NCI-H526 (cell line): ENCODE results near the gene KAZN.
A peak's percentile ranks its signal among the peaks of the same experiment; 100 is the strongest.

Experiments
- DNase-seq, 2 experiments: peaks; one replicate each; lab custom pipeline; 2025; lab: John Stamatoyannopoulos, UW

The KAZN gene

GRCh38 chr1:14825396-14825795 lies 226.9 kb downstream of the KAZN start:
- no peak for DNase-seq

DNA sequence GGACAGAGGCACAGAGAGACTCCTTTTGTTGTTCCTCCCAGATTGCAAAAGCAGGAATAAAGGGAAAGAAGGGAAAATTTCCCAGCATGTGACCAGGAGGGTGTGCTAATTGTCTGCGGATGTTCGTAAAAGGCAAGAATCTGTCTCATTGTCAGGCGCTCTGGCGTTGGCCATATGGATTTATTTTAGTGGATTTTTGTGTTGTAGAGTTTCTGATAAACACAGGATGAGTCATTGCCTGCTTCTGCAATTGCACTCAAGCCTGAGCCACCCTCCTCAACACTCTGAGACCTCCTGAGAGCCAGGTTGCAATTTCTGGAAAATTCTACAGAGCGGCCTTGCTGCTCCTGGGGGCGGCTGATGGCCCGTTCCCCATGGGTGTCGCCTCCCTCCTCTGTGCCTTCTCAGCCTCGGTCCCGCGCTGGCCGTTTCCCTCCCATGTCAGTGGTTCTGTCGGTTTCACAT lies 227.7 kb downstream of the KAZN start:
- DNase-seq: no peak

GRCh38 chr1:14826731-14827326 lies 228.3 kb downstream of the KAZN start:
- DNase-seq: no peak

GRCh38 chr1:14827870-14828269 lies 229.4 kb downstream of the KAZN start:
- DNase-seq: no peak

DNA sequence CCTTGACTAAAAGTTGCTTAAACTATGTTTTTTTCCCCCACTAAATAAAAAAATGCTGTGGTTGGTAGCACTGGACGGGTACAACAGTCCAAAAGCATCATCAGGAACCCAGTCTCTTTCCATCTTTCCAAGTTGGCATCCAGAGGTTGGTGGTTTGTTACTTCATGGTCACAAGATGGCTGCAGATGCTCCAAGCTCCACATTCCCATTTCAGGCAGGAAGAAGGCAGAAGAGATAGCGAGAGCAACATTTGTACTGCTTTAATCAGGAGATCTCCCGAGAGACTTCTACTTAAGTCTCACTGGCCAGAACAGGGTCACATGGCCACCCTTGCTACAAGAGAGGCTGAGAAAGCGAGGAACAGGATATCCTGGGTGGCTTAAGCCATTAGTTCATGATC lies 230.2 kb downstream of the KAZN start:
- DNase-seq: no peak

DNA sequence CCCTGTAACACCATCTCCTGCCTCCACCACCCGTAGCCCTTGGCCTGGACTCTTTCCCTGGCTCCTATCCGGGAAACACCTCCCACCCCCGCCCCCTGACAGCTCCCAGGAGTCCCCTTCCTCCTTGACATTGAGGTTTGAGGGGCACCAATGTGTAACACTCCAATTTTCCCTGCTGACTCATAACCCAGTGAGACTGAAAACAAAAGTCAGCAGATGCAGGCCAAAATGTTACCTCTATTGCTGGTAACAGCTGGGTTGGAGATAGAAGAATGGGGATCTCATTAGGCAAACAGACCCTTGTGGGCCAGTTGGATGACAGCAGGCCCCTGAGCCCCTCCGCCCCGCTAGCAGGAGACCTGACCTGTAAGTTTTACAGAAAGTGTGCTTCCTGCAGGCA lies 237.2 kb downstream of the KAZN start:
- no peak for DNase-seq

- no peak for DNase-seq
These were observed 238.1 kb downstream of the KAZN start for GRCh38 chr1:14836426-14837140.

DNA sequence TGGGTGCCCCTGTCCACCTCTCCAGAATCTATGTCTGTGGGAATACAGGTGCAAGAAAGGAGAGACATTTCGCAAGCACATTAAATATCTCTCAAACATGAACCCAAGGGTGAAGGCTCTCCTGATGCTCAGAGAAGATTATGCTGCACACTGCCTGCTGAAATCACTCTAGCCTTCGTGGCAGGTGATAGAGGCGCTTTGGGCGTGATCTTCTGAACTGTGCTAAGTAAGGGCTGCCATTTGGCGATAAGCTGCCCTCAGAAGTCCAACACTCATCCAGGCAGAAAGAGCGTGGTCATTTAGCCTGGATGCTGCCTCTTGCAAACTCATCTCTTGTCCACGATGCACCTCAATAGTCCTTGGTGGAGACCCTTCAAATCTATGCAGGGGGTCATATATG lies 241.9 kb downstream of the KAZN start:
- DNase-seq: no peak

- no peak for DNase-seq
These were observed 243.0 kb downstream of the KAZN start for GRCh38 chr1:14841456-14841855.

GRCh38 chr1:14841951-14842350 lies 243.5 kb downstream of the KAZN start:
- DNase-seq: no peak

DNA sequence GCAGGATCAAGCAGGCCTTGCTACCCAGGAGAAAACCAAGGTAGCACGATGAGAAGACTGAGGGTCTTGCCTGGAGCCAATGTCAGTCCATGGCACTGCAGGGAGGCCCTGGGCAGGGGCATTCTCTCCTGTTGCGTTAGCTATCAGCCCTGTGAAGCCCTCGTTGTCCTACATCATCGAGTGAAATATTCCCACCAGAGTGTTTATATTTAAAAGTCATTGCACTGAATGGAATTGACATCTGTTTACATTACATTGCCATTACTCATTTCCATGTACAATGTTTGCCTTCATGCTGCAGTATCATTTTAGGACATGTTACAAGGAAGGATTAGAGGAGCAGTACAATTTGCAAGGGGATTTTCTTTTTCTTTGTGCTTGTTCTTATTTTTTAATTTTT lies 243.9 kb downstream of the KAZN start:
- DNase-seq: no peak

DNA sequence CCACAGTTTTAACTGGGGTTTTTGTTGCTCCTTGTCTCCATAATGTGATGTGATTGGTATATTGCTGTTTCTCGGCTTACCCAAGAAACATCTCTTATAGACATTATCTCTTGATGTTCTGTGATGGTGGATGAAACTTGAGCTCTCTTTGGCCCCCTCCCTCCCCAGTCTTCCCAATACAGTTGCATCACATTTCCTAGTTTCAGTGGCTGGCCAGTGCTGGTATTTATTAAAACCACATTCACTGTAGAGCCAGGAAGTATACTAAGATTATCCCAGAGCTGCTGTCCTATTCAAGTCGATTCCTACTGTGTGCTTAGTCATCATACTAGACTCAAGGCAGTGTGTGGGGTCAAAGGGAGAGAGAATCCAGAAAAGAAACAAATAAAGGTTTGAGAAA lies 244.4 kb downstream of the KAZN start:
- DNase-seq: no peak

GRCh38 chr1:14843525-14843924 lies 245.0 kb downstream of the KAZN start:
- DNase-seq: no peak

GRCh38 chr1:14844356-14844755 lies 245.9 kb downstream of the KAZN start:
- no peak for DNase-seq

- DNase-seq: no peak
These were observed 246.6 kb downstream of the KAZN start for GRCh38 chr1:14844923-14845617.

- no peak for DNase-seq
These were observed 247.4 kb downstream of the KAZN start for GRCh38 chr1:14845851-14846250.

DNA sequence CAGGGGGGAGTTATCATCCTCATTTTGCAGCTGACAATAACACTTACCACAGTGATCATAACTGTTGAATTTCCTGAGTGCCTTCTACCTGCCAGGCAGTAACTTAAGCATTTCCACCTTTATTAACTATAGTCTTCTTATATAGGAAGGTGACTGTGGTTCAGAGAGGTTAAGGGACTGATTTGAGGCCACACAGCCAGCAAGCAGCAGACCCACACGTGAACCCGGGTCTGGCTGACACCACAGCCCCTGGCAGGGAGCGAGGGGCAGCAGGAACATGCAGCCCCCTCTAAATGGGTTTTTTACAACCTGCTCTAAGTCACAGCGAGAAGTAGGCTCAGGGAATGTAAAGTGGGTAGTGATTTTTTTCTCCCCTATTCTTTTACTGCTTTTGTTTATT lies 248.2 kb downstream of the KAZN start:
- no peak for DNase-seq

DNA sequence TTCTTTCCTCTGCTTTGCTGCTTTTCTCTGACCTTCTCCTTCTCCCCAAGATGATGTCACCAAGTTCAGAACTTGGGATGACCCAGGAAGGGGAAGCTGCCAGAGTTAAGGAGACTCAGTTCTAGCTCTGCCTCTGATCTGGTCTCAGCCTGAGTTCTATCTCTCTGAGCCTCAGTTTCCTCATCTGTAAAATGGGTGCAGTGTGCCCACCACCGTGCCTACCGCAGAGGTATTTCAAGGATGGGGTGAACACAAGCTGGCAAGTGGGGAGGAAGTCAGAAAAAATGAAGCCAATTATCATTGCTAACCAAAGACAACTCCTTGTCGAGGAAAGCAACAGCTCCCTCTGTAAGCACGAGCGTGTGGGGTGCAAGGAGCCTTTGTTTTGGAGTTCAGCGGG lies 249.7 kb downstream of the KAZN start:
- no peak for DNase-seq

DNA sequence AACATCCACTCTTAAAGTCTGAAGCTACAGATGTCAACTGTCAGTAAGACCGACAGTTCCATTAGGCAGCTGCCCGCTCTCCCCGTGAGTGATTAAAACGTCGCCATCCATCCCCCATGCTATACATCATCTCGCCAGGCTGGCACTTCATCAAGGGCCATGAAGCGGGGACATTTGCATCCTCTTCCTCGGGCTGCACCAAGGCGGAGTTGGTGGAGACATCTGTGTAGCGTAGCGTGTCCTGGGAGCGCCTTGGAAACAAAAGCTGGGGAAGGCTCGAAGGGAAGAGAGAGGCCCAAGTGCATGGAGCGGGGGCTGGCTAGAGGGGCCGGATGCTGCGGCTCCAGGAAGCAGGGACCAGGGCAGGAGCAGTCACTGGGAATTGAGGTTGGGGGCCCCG lies 250.1 kb downstream of the KAZN start:
- DNase-seq: peak; percentile 68 to 84

GRCh38 chr1:14849038-14849437 lies 250.6 kb downstream of the KAZN start:
- DNase-seq: no peak

GRCh38 chr1:14850563-14850962 lies 252.1 kb downstream of the KAZN start:
- peak; percentile 8 to 50 for DNase-seq

DNA sequence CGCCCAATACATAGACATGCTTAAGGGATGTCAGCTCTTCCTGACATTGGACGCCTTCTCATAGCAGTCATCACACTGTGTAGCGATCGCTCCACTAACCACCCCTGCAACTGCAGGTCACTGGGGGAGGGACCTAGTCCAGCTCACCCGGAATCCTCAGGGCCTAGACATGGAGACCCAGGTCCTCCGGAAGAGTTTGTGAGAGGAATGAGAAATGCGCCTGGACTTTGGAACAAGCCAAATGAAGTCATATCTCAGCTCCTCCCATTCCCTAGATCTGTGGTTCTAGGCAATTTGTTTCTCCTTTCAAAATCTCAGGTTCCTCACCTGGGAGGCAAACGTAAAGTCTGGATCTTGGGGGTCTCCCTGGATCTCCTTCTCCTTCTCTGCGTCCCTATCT lies 253.3 kb downstream of the KAZN start:
- no peak for DNase-seq

GRCh38 chr1:14852291-14852690 lies 253.8 kb downstream of the KAZN start:
- DNase-seq: no peak
